Ishikawa (cell line): ENCODE data around the gene GRM2.

Source experiments
- CEBPB ChIP-seq: IDR thresholded peaks from 2 replicates; pipeline ENCODE4 v1.6.1; 2012
- CREB1 ChIP-seq: IDR thresholded peaks from 2 replicates; pipeline ENCODE4 v1.6.1; 2012; ENCODE audit warnings: low read depth
- EP300 ChIP-seq: IDR thresholded peaks from 2 replicates; pipeline ENCODE4 v1.6.1; 2012; ENCODE audit warnings: borderline replicate concordance
- FOXM1 ChIP-seq: IDR thresholded peaks from 2 replicates; pipeline ENCODE4 v1.6.1; 2012; ENCODE audit warnings: low read depth, borderline replicate concordance
- MAX ChIP-seq: IDR thresholded peaks from 2 replicates; pipeline ENCODE4 v1.6.1; 2012
- NFIC ChIP-seq: IDR thresholded peaks from 2 replicates; pipeline ENCODE4 v1.6.1; 2012
- RAD21 ChIP-seq: IDR thresholded peaks from 2 replicates; pipeline ENCODE4 v1.6.1; 2012; ENCODE audit warnings: low read depth
- REST ChIP-seq: IDR thresholded peaks from 2 replicates; pipeline ENCODE4 v1.6.1; 2012; ENCODE audit warnings: low read depth, mild to moderate bottlenecking
- TAF1 ChIP-seq: IDR thresholded peaks from 2 replicates; pipeline ENCODE4 v1.6.1; 2012; ENCODE audit warnings: low read depth, mild to moderate bottlenecking
- TCF12 ChIP-seq: IDR thresholded peaks from 2 replicates; pipeline ENCODE4 v1.6.1; 2012; ENCODE audit warnings: low read depth
- TEAD4 ChIP-seq: IDR thresholded peaks from 2 replicates; pipeline ENCODE4 v1.6.1; 2012
- USF1 ChIP-seq: IDR thresholded peaks from 2 replicates; pipeline ENCODE4 v1.6.1; 2012
- YY1 ChIP-seq: IDR thresholded peaks from 2 replicates; pipeline ENCODE4 v1.6.1; 2012; ENCODE audit warnings: low read depth
- ZBTB7A ChIP-seq: IDR thresholded peaks from 2 replicates; pipeline ENCODE4 v1.6.1; 2012; ENCODE audit warnings: low read depth

Gene GRM2

GRCh38 chr3:51705276-51706020, 1.4 kb upstream of the GRM2 start:
- no peak for TF ChIP-seq CREB1
- TF ChIP-seq REST = no peak
- no peak for TF ChIP-seq RAD21
- TF ChIP-seq USF1 = no peak
- TF ChIP-seq TAF1 = no peak
- no peak for TF ChIP-seq ZBTB7A
- no peak for TF ChIP-seq CEBPB
- TF ChIP-seq NFIC = no peak
- no peak for TF ChIP-seq YY1

- no peak for TF ChIP-seq YY1
- TF ChIP-seq CREB1 = no peak
- TF ChIP-seq REST = 0 out of 2 replicates have a peak, but pooled peaks have one; percentile 6
- no peak for TF ChIP-seq FOXM1
- TF ChIP-seq MAX = no peak
Measured at GRCh38 chr3:51706021-51706485, 815 bp upstream of the GRM2 start.

GRCh38 chr3:51708216-51708845, 1.5 kb downstream of the GRM2 start:
- TF ChIP-seq USF1 (no peak), TEAD4 (no peak), NFIC (no peak), CEBPB (no peak), EP300 (no peak), RAD21 (no peak), FOXM1 (no peak), REST (no peak), MAX (no peak), ZBTB7A (no peak)

GRCh38 chr3:51709004-51709420, 2.1 kb downstream of the GRM2 start:
- TF ChIP-seq CEBPB = no peak
- TF ChIP-seq FOXM1 = no peak
- no peak for TF ChIP-seq RAD21
- TF ChIP-seq ZBTB7A = no peak
- no peak for TF ChIP-seq NFIC
- no peak for TF ChIP-seq TEAD4
- no peak for TF ChIP-seq EP300
- TF ChIP-seq TCF12 = no peak

- TF ChIP-seq USF1 (no peak), FOXM1 (no peak), EP300 (no peak), ZBTB7A (no peak), YY1 (no peak), RAD21 (no peak), NFIC (no peak), TAF1 (no peak), CREB1 (no peak), REST (no peak), MAX (no peak)
Measured at GRCh38 chr3:51709675-51710074, 2.8 kb downstream of the GRM2 start.
